Measurements from ENCODE around the gene JAG2.

Gene JAG2

DNA sequence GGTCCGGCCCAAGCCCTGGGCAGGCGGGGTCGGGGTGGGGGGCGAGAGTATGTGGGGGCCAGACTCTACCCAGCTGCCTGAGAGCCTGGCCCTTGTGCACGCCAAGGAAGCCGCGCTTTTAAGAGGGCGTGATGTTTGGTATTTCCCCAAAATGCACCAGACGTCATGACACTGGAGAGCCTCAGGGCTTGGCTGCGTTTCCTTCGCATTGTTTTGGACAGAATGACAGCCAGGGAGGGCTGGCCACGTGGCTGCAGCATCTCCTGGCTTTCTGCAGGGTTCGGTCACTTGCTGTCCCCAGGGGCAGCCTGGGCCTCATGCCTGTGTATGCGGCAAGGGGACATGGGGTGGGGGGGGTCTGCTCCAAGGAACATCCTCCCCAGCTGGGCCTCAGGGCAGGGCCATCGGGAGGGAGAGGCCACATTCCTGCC is 28.6 kb upstream of the JAG2 start:
- Histone ChIP-seq H2AFZ (ENCODE audit: low read length) (no peak overlapping the region), H3K4me1 (ENCODE audit: insufficient read depth, low read length, severe bottlenecking) (no peaks in the 10 kb centered on the region), H3K9me3 (ENCODE audit: low read length) (no peaks in the 10 kb centered on the region), H3K4me3 (ENCODE audit: low read depth, low read length, poor library complexity, severe bottlenecking) (no peak overlapping the region), H3K9me2 (ENCODE audit: low read depth, low read length) (no peaks in the 10 kb centered on the region), H4K20me1 (ENCODE audit: insufficient read depth, low read length) (no peaks in the 10 kb centered on the region), H3K79me2 (ENCODE audit: insufficient read depth, low read length) (no peaks in the 10 kb centered on the region), H3K9ac (ENCODE audit: low read length) (no peak overlapping the region), H3K4me2 (ENCODE audit: low read length) (no peak overlapping the region), H3K36me3 (ENCODE audit: insufficient read depth, low read length) (no peaks in the 10 kb centered on the region), H3K27ac (ENCODE audit: low read depth, low read length, poor library complexity, severe bottlenecking) (no peak overlapping the region), H3K27me3 (ENCODE audit: insufficient read depth, low read length) (peaks cover 8% of the 10 kb centered on the region), H3F3A (ENCODE audit: insufficient read depth, low read length) (no peaks in the 10 kb centered on the region)
- TF ChIP-seq EZH2 (IDR thresholded peaks at IDR 0.05; ENCODE audit: borderline replicate concordance, low read length) (no peak), CTCF (IDR thresholded peaks at IDR 0.05; ENCODE audit: low read length) (no peak)

DNA sequence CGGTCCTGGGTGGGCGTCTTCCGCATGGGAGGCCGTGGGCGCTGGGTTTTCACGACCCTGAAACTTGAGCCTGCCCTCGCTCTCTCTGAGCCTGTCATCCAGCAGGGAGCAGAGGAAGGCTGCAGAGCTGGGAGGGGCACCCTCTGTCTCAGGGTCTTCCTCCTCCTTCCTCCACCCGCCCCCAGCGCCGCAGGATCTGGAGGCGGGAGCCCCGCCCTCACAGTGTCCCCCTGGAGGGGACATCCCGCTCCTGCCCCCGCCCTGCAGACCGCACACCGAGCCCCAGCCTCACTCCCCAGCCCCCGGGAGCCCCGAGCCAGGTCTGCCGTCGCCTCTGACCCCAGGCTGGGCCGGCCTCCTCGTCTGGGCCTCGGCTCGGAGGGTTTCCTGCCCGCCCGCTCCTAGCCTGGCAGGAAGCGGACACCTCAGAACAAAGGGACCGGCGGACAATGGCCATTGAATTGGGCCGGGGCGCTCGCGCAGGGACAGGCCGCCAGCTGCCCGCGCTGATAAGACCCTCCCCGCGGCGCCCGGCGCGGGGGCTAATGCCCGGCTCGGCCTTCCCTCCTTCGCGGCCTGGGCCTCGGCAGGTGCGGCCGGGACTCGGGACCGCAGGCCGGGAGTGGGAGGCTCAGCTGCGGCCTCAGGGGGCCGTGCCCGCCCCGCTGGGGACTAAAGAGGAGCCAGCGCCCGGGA is 27.8 kb upstream of the JAG2 start:
- Histone ChIP-seq H3K79me2 (ENCODE audit: insufficient read depth, low read length) (no peaks in the 10 kb centered on the region), H3K4me3 (ENCODE audit: low read depth, low read length, poor library complexity, severe bottlenecking) (no peak overlapping the region), H3K4me2 (ENCODE audit: low read length) (no peak overlapping the region), H3K9me2 (ENCODE audit: low read depth, low read length) (no peaks in the 10 kb centered on the region), H4K20me1 (ENCODE audit: insufficient read depth, low read length) (no peaks in the 10 kb centered on the region), H3F3A (ENCODE audit: insufficient read depth, low read length) (no peaks in the 10 kb centered on the region), H3K36me3 (ENCODE audit: insufficient read depth, low read length) (no peaks in the 10 kb centered on the region), H3K4me1 (ENCODE audit: insufficient read depth, low read length, severe bottlenecking) (no peaks in the 10 kb centered on the region), H2AFZ (ENCODE audit: low read length) (no peak overlapping the region), H3K27me3 (ENCODE audit: insufficient read depth, low read length) (peaks cover 8% of the 10 kb centered on the region), H3K27ac (ENCODE audit: low read depth, low read length, poor library complexity, severe bottlenecking) (no peak overlapping the region), H3K9ac (ENCODE audit: low read length) (no peak overlapping the region), H3K9me3 (ENCODE audit: low read length) (no peaks in the 10 kb centered on the region)
- TF ChIP-seq EZH2 (IDR thresholded peaks at IDR 0.05; ENCODE audit: borderline replicate concordance, low read length) = no peak

DNA sequence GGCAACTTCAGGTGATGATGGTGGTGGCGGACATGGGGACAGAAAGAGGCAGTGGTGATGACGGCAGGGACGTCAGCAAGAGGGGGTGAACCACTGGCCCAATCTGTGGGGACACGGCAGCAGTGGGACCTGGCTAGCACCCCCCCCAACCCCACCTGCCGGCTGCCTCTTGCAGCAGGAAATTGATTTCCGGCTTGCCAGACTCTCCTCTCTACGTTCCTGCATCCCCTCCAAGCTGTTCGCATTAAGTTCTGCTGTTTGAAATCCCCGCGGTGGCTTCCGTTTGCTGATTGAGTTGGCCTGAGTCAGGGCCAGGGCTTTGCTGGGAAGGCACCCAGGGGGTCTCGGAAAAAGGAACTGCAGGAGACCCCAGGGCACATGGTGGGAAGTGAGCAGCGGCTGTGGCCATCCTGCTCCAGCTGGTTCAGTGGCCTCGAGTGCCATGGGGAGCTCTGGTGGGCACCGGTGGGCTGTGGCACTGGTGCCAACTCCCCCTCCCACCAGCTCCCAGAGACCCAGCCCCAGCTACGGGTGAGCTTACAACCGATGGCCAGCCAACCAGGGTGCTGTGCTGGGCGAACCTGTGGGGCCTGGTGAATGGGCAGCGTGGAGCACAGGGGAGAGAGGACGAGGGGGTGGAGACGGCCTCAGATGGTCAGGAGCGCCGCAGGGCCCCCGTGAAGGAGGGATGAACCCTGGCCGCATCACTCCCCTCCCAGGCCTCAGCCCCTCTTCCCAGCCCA is 27.1 kb upstream of the JAG2 start:
- H3K4me2 ChIP-seq (ENCODE audit: low read length) = no peak overlapping the region
- H2AFZ ChIP-seq (ENCODE audit: low read length) = no peak overlapping the region

More for the DNA sequence above, 27.1 kb upstream of the JAG2 start:
- Histone ChIP-seq H3K4me1 (ENCODE audit: insufficient read depth, low read length, severe bottlenecking) (no peaks in the 10 kb centered on the region), H3K27me3 (ENCODE audit: insufficient read depth, low read length) (peaks cover 8% of the 10 kb centered on the region), H3F3A (ENCODE audit: insufficient read depth, low read length) (no peaks in the 10 kb centered on the region), H3K36me3 (ENCODE audit: insufficient read depth, low read length) (no peaks in the 10 kb centered on the region), H3K9ac (ENCODE audit: low read length) (no peak overlapping the region), H4K20me1 (ENCODE audit: insufficient read depth, low read length) (no peaks in the 10 kb centered on the region), H3K4me3 (ENCODE audit: low read depth, low read length, poor library complexity, severe bottlenecking) (no peak overlapping the region), H3K79me2 (ENCODE audit: insufficient read depth, low read length) (no peaks in the 10 kb centered on the region), H3K27ac (ENCODE audit: low read depth, low read length, poor library complexity, severe bottlenecking) (no peak overlapping the region), H3K9me2 (ENCODE audit: low read depth, low read length) (no peaks in the 10 kb centered on the region), H3K9me3 (ENCODE audit: low read length) (no peaks in the 10 kb centered on the region)
- TF ChIP-seq CTCF (IDR thresholded peaks at IDR 0.05; ENCODE audit: low read length) (no peak), EZH2 (IDR thresholded peaks at IDR 0.05; ENCODE audit: borderline replicate concordance, low read length) (no peak)
